Measurements from ENCODE around the gene CHN1. TPM values are rescaled to one million over a fixed set of nuclear protein-coding genes. Genes with fewer than 3 reads are reported as not detected.

Gene CHN1
- total and polyA plus RNA-seq, 12 donors, result 7.6 to 40.0 (median 21.8) TPM

- Histone ChIP-seq H3K27me3 (no peaks in the 10 kb centered on the region), H3K4me1 (replicated peaks in 1 of 2) (peaks cover 5 to 9% of the 10 kb centered on the region in 2 donors), H3K27ac (no peak overlapping the region), H3K9me3 (replicated peaks in 1 of 3) (no peaks in the 10 kb centered on the region), H3K4me3 (no peak overlapping the region), H3K36me3 (replicated peaks in 1 of 2) (no peaks in the 10 kb centered on the region)
- intact Hi-C loops (cut with DNase I), result no loop called here
- TF ChIP-seq CTCF (IDR thresholded peaks at IDR 0.05), result no peak
- no peak for TF ChIP-seq POLR2A (IDR thresholded peaks at IDR 0.05)
- WGBS, 4 donors, result 87 to 91% (median 89%) methylated on average over 5 of the region's 5 CpGs
- DNase-seq, result no peak
Measured at GRCh38 chr2:174957050-174957449, 48.1 kb downstream of the CHN1 start.

- Histone ChIP-seq H3K9me3 (replicated peaks in 1 of 3) (no peaks in the 10 kb centered on the region), H3K27me3 (no peaks in the 10 kb centered on the region), H3K4me3 (no peak overlapping the region), H3K36me3 (replicated peaks in 1 of 2) (no peaks in the 10 kb centered on the region), H3K4me1 (replicated peaks in 1 of 2) (no peaks in the 10 kb centered on the region), H3K27ac (no peak overlapping the region)
- TF ChIP-seq POLR2A (IDR thresholded peaks at IDR 0.05), result no peak
- TF ChIP-seq CTCF (IDR thresholded peaks at IDR 0.05), result no peak
- intact Hi-C loops (cut with DNase I), result no loop called here
- no peak for DNase-seq
- 72 to 78% (median 76%) methylated on average over 6 of the region's 6 CpGs for WGBS, 4 donors
Measured at GRCh38 chr2:174952607-174953006, 52.6 kb downstream of the CHN1 start.

- intact Hi-C loops (cut with DNase I), result no loop called here
- no peaks in the 10 kb centered on the region for H3K4me1 ChIP-seq (replicated peaks in 1 of 2)
- H3K36me3 ChIP-seq (replicated peaks in 1 of 2), result no peaks in the 10 kb centered on the region
- TF ChIP-seq CTCF (IDR thresholded peaks at IDR 0.05), result no peak
- no peak for DNase-seq
- H3K9me3 ChIP-seq (replicated peaks in 1 of 3), result no peaks in the 10 kb centered on the region
- no peaks in the 10 kb centered on the region for H3K27me3 ChIP-seq
- WGBS, 4 donors, result 90 to 100% (median 93%) methylated on average over 1 of the region's 1 CpG
- H3K4me3 ChIP-seq, result no peak overlapping the region
- H3K27ac ChIP-seq, result no peak overlapping the region
Measured at GRCh38 chr2:174951745-174952144, 53.4 kb downstream of the CHN1 start.

GRCh38 chr2:174949988-174950687 is 55.0 kb downstream of the CHN1 start:
- intact Hi-C loops (cut with DNase I), result no loop called here
- Histone ChIP-seq H3K36me3 (replicated peaks in 1 of 2) (no peaks in the 10 kb centered on the region), H3K27ac (no peak overlapping the region), H3K4me3 (no peak overlapping the region), H3K4me1 (replicated peaks in 1 of 2) (no peaks in the 10 kb centered on the region), H3K9me3 (replicated peaks in 1 of 3) (no peaks in the 10 kb centered on the region), H3K27me3 (no peaks in the 10 kb centered on the region)
- no peak for DNase-seq
- TF ChIP-seq POLR2A (IDR thresholded peaks at IDR 0.05) (no peak), CTCF (IDR thresholded peaks at IDR 0.05) (no peak)
- WGBS, 4 donors, result 93 to 96% (median 94%) methylated on average over 8 of the region's 8 CpGs
